Hippocampal formation (tissue), 2 donors: ENCODE measurements around the gene ATP2C1.
"Not testable (repeated sequence)": the region's sequence is repeated elsewhere in the genome, so short reads cannot be mapped to it uniquely, and the experiment has no call there.

Experiments used
- DNase-seq, 2 donors: peaks; one replicate each; lab custom pipeline; 2025; lab: John Stamatoyannopoulos, UW

Gene ATP2C1

GRCh38 chr3:130934442-130935089 lies 40.7 kb downstream of the ATP2C1 start:
- no peak for DNase-seq

DNA sequence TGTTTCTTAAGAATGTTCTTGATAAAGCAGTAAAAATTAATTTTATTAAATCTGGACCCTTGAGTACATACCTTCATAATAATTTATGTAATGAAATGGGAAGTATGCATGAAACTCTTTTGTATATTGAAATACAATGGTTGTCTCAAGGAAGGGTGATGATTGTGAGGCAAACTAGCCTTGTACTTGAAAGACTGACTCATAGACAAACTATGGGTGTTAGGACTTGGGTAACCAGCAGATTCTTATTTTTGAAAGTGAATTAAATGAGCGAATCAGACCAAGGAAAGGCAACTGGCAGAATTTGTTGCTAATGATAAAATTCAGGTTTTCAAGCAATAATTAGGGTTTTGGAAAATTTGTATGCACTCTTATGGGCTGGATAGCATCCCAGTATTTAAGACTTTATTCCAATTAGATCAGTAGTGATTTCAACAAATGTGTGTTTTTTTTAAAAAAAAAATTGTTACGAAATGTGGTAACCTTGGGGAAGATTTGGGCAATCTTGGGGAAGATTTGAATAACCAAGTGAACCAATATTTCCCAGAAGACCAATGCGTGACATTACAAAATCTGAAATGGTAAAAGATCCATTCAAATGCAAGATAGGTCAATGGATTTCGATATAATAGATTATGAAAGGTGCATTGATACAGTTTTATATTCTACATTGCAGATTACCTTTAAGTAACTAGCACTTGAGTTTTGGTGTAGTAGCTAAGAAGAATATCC lies 42.0 kb downstream of the ATP2C1 start:
- no peak for DNase-seq

- DNase-seq, result no peak
These were observed 45.9 kb downstream of the ATP2C1 start for GRCh38 chr3:130939753-130940152.

- DNase-seq, result no peak
These were observed 47.9 kb downstream of the ATP2C1 start for GRCh38 chr3:130941793-130942192.

GRCh38 chr3:130946882-130947281 lies 53.0 kb downstream of the ATP2C1 start:
- no peak for DNase-seq

DNA sequence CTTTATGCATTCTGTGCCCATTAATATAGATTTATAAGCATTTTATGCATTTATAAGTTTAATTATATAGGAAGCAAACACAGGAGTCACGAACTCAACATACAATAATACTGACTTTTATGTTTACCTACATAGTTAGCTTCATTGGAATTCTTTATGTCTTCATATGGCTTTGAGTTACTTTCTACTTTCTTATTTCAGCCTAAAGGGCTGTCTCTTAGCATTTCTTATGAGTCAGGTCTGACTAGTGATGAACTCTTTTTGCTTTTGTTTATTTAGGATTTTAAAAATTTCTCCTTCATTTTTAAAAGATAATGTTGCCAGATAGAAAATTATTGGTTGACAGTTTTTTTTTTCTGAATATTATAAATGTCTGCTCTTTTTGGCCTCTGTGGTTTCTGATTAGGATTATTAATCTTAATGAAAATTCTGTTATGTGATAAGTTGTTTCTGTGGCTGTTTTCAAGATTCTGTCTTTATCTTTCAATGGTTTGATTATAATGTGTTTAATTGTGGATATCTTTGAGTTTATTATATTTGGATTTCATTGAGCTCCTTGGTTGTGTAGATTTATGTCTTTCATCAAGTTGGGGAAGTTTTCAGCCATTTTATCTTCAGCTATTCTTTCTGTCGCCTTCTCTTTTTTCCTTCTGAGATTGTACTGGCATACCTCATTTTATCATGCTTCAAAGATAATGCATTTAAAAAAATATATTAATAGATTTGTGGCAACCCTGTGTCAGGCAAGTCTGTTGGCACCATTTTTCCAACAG lies 54.3 kb downstream of the ATP2C1 start:
- DNase-seq, result no peak

GRCh38 chr3:130948929-130949328 lies 55.0 kb downstream of the ATP2C1 start:
- DNase-seq, result no peak

GRCh38 chr3:130950124-130950523 lies 56.2 kb downstream of the ATP2C1 start:
- no peak for DNase-seq

- DNase-seq, result no peak
These were observed 56.8 kb downstream of the ATP2C1 start for GRCh38 chr3:130950641-130951040.

DNA sequence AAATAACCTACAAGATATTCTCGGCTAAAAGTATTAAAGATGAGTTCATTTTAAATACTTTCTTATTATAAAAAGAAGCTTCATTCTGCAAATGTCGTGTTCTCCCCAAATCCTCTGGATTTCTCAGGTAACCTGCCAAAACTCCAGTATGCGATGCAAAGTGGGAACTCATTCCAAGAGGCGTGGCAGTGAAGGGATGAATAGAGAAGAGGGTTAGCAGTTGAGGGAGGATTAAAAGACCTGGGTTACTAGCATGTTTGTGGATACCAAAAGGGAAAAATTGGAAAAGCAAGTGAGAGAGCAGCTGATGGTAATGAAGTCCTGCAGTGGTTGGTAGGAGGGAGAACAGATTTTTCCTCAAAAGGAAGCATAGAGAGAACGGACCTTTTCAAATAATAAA lies 61.6 kb downstream of the ATP2C1 start:
- no peak for DNase-seq

DNA sequence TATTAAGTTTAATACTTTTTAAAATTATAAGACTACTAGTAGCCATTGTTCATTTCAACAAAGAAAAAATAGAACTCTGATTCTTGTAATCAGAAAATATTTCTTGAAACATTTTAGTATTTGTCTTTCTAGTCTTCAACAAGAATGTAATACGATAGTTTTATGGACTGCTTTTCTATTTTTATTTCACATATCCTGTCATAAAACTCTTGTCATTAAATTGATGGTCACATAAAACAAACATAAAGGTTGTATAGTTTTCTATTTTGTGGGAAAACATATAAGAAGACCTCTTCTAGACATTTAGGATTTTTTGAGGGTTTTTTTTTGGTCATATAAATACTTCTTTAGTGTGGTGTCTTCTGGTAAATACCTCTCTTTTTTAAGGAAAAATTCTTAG lies 62.4 kb downstream of the ATP2C1 start:
- DNase-seq, result no peak

GRCh38 chr3:130956721-130957120 lies 62.8 kb downstream of the ATP2C1 start:
- DNase-seq, result no peak

DNA sequence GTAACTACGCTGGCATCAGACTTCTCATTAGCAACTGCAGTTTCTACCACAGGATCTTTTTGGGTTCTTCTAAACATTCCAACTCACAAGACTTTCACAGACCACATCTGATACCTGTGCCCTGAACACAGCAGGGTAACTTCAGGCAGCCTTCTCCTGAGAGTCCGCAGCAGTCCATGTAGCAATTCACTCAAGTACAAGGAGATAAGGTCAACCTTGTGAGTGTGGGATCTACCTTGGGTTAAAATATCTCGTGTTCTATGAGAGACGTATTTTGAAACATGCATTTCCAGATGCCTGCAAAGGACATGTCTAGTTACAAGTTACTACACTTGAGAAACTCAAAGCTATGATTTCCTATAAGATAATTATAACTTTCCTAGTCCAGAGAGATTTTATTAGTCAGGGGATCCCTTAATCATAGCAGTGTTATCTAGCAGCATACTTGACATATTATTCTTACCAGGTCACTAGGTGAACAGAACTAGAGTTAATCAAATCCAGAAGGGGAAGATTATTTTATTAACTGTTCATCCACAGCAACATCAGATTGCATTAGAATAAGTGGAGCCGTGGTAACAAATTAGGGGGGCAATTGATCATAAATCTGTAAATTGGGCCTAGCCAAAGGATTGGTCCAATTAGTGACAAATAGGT lies 66.4 kb downstream of the ATP2C1 start:
- no peak for DNase-seq

GRCh38 chr3:130961458-130961857 lies 67.6 kb downstream of the ATP2C1 start:
- no peak for DNase-seq

GRCh38 chr3:130963444-130963843 lies 69.6 kb downstream of the ATP2C1 start:
- no peak for DNase-seq

DNA sequence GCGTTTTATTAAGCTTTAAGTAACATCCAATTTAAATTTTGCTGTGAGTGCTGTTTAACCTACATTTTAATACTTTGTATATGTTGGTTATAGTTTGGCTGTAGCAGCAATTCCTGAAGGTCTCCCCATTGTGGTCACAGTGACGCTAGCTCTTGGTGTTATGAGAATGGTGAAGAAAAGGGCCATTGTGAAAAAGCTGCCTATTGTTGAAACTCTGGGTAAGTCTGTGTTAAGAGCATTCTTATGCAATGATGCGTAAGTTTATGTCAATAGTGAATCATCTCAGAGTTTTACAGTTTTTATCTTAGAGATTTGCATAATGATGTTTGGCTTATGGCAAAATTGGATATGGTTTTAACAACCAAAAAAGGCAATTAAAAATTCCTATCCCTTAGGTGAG lies 70.0 kb downstream of the ATP2C1 start:
- DNase-seq, result peak; percentile 1 to 16

GRCh38 chr3:130967281-130967680 lies 73.4 kb downstream of the ATP2C1 start:
- DNase-seq, result no peak

GRCh38 chr3:130968221-130968620 lies 74.3 kb downstream of the ATP2C1 start:
- DNase-seq, result no peak

DNA sequence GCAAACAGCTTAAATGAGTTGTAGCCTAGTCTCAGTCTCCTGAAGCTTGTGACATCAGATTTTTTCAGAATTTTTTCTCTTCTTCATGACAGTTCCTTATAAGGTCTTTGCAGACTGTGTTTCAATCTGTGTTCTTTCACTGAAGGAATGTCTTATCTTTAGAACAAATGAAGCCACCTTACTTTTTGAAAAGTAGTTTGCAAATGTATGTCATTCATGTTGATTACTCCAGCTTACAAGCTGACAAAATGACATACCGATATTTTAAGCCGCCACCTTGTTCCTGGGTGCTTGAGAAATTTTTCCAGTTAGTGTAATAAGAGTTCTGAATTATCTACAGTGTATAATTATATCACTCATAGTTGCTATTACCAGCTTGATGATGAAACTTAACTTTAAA lies 75.7 kb downstream of the ATP2C1 start:
- no peak for DNase-seq

GRCh38 chr3:130971208-130971607 lies 77.3 kb downstream of the ATP2C1 start:
- DNase-seq, result no peak

DNA sequence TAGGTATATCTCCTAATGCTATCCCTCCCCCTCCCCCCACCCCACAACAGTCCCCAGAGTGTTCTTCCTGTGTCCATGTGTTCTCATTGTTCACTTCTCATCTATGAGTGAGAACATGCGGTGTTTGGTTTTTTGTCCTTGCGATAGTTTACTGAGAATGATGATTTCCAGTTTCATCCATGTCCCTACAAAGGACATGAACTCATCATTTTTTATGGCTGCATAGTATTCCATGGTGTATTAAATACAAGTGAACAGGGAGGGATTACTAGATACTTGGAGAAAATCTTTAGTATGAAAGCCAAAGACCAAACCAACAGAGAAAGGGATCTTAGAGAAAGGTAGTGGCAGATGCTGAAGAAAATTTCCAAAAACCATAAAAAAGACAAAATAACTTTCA lies 78.7 kb downstream of the ATP2C1 start:
- DNase-seq, result not testable (repeated sequence)

DNA sequence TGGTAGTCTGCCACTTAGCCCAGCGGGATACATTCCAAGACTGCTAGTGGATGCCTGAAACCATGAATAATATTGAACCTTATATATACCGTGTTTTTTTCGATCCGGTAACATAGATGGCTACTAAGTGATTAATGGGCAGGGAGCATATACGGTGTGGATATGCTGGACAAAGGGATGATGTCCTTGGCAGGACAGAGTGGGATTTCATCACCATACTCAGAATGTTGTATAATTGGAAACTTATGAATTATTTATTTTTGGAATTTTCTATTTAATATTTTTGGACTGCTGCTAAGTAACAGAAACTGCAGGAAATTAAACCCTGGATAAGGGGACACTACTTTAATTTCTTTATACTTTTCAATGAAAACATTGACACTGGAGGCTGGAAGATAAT lies 79.5 kb downstream of the ATP2C1 start:
- DNase-seq, result no peak
